ENCODE results near the gene SORCS2. TPM values are rescaled to one million over a fixed set of nuclear protein-coding genes. Genes with fewer than 3 reads are reported as not detected.

SORCS2 gene
- total RNA-seq, 5 donors from 2014 or later (not counting 1 experiment from before 2014, with no cell fraction given): 0.22 TPM; not detected in 4

DNA sequence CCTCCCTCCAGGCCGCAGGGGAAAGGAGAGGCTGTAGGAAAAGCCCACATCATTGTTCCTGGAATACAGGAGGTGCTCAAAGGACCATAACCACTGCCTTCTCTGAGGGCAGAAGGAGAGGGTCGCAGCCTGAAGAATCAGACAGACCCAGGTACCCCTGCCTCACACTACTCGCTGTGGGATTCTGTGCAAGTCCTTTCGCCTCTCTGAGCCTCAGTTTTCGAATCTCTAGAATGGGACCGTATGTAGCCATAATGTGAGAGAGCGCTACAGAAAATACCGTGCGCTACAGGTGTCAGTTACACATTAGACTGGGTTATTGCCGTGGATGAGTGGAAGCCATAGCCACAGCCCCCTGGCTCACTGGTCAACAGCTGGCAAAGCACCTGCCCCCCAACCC is 320.6 kb downstream of the SORCS2 start:
- WGBS (ENCODE audit: insufficient coverage): 87% methylated on average over 9 of the region's 10 CpGs
- H3K9me3 Mint-ChIP-seq: no peaks in the 10 kb centered on the region
- no peaks in the 10 kb centered on the region for H3K36me3 ChIP-seq (ENCODE audit: control insufficient read depth in 2 of 2, extremely low read depth in 1 of 2, insufficient read depth in 1 of 2, low read length in 1 of 2)
- ChIA-PET CTCF (no interaction called here), POLR2A (no interaction called here)
- H3K27me3 Mint-ChIP-seq: peaks cover 14 to 32% of the 10 kb centered on the region in 2 donors
- H3K4me1 ChIP-seq (ENCODE audit: control insufficient read depth in 1 of 2, extremely low read depth in 1 of 2, insufficient read depth in 2 of 2, low read length in 2 of 2): no peaks in the 10 kb centered on the region
- H3K36me3 Mint-ChIP-seq: no peaks in the 10 kb centered on the region
- peaks cover 2 to 56% of the 10 kb centered on the region in 2 experiments for H3K27me3 ChIP-seq (replicated peaks in 1 of 2; ENCODE audit: control insufficient read depth in 2 of 2, extremely low read depth in 1 of 2, insufficient read depth in 2 of 2, low read length in 1 of 2)
- H3K4me3 ChIP-seq (ENCODE audit: control insufficient read depth in 1 of 2, extremely low read depth in 1 of 2, low read length in 1 of 2): no peak overlapping the region
- no peak overlapping the region for H3K27ac ChIP-seq (ENCODE audit: low read length)
- H3K4me1 Mint-ChIP-seq: no peaks in the 10 kb centered on the region
- ATAC-seq (replicated peaks in 1 of 4) (no peak), DNase-seq (no peak)
- no peak overlapping the region for H3K27ac Mint-ChIP-seq
- no peak overlapping the region for H3K4me3 Mint-ChIP-seq
- no peaks in the 10 kb centered on the region for H3K9me3 ChIP-seq

DNA sequence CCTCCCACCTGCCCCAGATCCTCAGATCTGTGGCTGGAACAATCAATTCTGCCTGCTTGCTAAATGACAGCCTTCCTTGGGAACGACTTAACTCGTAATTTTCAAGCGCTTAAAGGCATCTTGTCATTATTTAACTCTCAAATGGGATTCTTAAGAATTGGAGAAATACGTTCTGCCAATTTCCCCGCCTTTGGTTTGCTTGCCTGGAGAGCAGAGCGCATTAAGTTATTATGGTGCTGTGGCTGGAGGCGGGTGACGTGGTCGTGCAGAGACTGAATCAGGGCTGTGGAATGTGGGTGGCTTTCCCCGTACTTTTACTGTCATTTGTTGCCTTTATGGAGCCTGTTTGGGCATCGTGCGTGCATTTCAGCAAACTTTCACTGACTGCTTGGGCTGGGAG is 321.3 kb downstream of the SORCS2 start:
- ChIA-PET CTCF (no interaction called here), POLR2A (no interaction called here)
- no peaks in the 10 kb centered on the region for H3K4me1 ChIP-seq (ENCODE audit: control insufficient read depth in 1 of 2, extremely low read depth in 1 of 2, insufficient read depth in 2 of 2, low read length in 2 of 2)
- no peak for ATAC-seq (replicated peaks in 1 of 4)
- peaks cover 0 to 55% of the 10 kb centered on the region in 2 experiments for H3K27me3 ChIP-seq (replicated peaks in 1 of 2; ENCODE audit: control insufficient read depth in 2 of 2, extremely low read depth in 1 of 2, insufficient read depth in 2 of 2, low read length in 1 of 2)
- Mint-ChIP-seq H3K27me3 (peaks cover 14 to 34% of the 10 kb centered on the region in 2 donors), H3K27ac (no peak overlapping the region), H3K36me3 (no peaks in the 10 kb centered on the region), H3K4me1 (no peaks in the 10 kb centered on the region), H3K9me3 (no peaks in the 10 kb centered on the region), H3K4me3 (no peak overlapping the region)
- DNase-seq: no peak
- no peaks in the 10 kb centered on the region for H3K9me3 ChIP-seq
- no peaks in the 10 kb centered on the region for H3K36me3 ChIP-seq (ENCODE audit: control insufficient read depth in 2 of 2, extremely low read depth in 1 of 2, insufficient read depth in 1 of 2, low read length in 1 of 2)
- 81% methylated on average over 9 of the region's 12 CpGs for WGBS (ENCODE audit: insufficient coverage)
- no peak overlapping the region for H3K27ac ChIP-seq (ENCODE audit: low read length)
- H3K4me3 ChIP-seq (ENCODE audit: control insufficient read depth in 1 of 2, extremely low read depth in 1 of 2, low read length in 1 of 2): no peak overlapping the region

DNA sequence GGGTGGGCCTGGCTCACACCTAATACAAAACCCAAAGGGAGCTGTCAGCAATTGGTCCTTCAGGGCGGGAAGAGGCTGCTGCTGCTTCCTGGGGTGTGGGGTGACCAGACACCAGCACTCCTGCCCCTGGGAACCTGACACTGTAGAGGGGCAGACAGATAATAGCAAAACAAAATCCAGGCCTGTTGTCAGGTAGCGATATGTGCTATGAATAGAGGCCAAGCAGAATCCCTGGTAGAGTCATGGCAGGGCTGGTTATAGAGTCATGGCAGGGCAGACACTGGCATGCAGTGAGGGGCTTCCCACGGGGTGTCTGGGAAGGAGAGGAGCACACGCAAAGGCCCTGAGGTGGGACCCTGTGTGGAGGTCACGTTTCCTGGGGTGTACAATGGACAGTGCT is 321.9 kb downstream of the SORCS2 start:
- ChIA-PET POLR2A (no interaction called here), CTCF (no interaction called here)
- Histone ChIP-seq H3K4me1 (ENCODE audit: control insufficient read depth in 1 of 2, extremely low read depth in 1 of 2, insufficient read depth in 2 of 2, low read length in 2 of 2) (no peaks in the 10 kb centered on the region), H3K27ac (ENCODE audit: low read length) (no peak overlapping the region), H3K4me3 (ENCODE audit: control insufficient read depth in 1 of 2, extremely low read depth in 1 of 2, low read length in 1 of 2) (no peak overlapping the region), H3K36me3 (ENCODE audit: control insufficient read depth in 2 of 2, extremely low read depth in 1 of 2, insufficient read depth in 1 of 2, low read length in 1 of 2) (no peaks in the 10 kb centered on the region), H3K9me3 (no peaks in the 10 kb centered on the region), H3K27me3 (replicated peaks in 1 of 2; ENCODE audit: control insufficient read depth in 2 of 2, extremely low read depth in 1 of 2, insufficient read depth in 2 of 2, low read length in 1 of 2) (peaks cover 0 to 56% of the 10 kb centered on the region in 2 experiments)
- no peak for ATAC-seq (replicated peaks in 1 of 4)
- H3K27me3 Mint-ChIP-seq: peaks cover 14 to 30% of the 10 kb centered on the region in 2 donors
- no peak overlapping the region for H3K27ac Mint-ChIP-seq
- no peaks in the 10 kb centered on the region for H3K36me3 Mint-ChIP-seq
- no peak overlapping the region for H3K4me3 Mint-ChIP-seq
- 74% methylated on average over 5 of the region's 5 CpGs for WGBS (ENCODE audit: insufficient coverage)
- DNase-seq: no peak
- no peaks in the 10 kb centered on the region for H3K9me3 Mint-ChIP-seq
- H3K4me1 Mint-ChIP-seq: no peaks in the 10 kb centered on the region

- peaks cover 14 to 33% of the 10 kb centered on the region in 2 donors for H3K27me3 Mint-ChIP-seq
- H3K27ac Mint-ChIP-seq: no peak overlapping the region
- H3K4me1 Mint-ChIP-seq: no peaks in the 10 kb centered on the region
- H3K36me3 Mint-ChIP-seq: no peaks in the 10 kb centered on the region
- 78% methylated on average over 2 of the region's 4 CpGs for WGBS (ENCODE audit: insufficient coverage)
- POLR2A ChIA-PET: no interaction called here
- CTCF ChIA-PET: no interaction called here
- ATAC-seq (replicated peaks in 1 of 4): no peak
- no peak for DNase-seq
- H3K9me3 ChIP-seq: no peaks in the 10 kb centered on the region
- no peaks in the 10 kb centered on the region for H3K36me3 ChIP-seq (ENCODE audit: control insufficient read depth in 2 of 2, extremely low read depth in 1 of 2, insufficient read depth in 1 of 2, low read length in 1 of 2)
- no peaks in the 10 kb centered on the region for H3K4me1 ChIP-seq (ENCODE audit: control insufficient read depth in 1 of 2, extremely low read depth in 1 of 2, insufficient read depth in 2 of 2, low read length in 2 of 2)
- H3K27ac ChIP-seq (ENCODE audit: low read length): no peak overlapping the region
- peaks cover 0 to 57% of the 10 kb centered on the region in 2 experiments for H3K27me3 ChIP-seq (replicated peaks in 1 of 2; ENCODE audit: control insufficient read depth in 2 of 2, extremely low read depth in 1 of 2, insufficient read depth in 2 of 2, low read length in 1 of 2)
- no peaks in the 10 kb centered on the region for H3K9me3 Mint-ChIP-seq
- H3K4me3 Mint-ChIP-seq: no peak overlapping the region
- H3K4me3 ChIP-seq (ENCODE audit: control insufficient read depth in 1 of 2, extremely low read depth in 1 of 2, low read length in 1 of 2): no peak overlapping the region
These were observed 322.5 kb downstream of the SORCS2 start for GRCh38 chr4:7514789-7515188.

DNA sequence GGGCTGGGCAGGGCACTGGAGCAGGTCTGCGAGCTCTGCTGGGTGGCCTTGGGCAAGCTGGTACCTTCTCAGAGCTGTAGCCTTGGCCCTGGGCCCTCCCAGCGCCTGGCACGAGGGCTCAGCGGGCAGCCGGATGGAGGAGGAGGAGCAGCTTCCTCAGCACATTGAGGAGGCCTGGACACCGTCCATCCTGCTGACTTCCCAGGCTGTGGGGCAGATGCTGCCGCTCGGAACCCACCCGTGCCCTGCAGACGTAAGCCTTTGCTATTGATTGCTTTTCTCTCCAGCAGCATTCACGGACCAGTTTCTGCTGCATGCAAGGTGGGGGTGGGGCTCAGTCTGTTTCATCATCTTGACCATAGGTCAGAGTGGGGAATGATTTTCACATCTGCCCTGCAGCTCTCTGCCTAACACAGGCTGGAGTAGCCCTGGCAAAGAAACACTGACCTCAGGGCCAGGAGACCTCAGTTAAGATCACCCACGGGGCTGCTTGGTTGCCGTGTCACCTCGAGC is 323.1 kb downstream of the SORCS2 start:
- Mint-ChIP-seq H3K27ac (no peak overlapping the region), H3K9me3 (no peaks in the 10 kb centered on the region), H3K4me1 (no peaks in the 10 kb centered on the region), H3K27me3 (peaks cover 14 to 38% of the 10 kb centered on the region in 2 donors), H3K4me3 (no peak overlapping the region), H3K36me3 (no peaks in the 10 kb centered on the region)
- H3K4me3 ChIP-seq (ENCODE audit: control insufficient read depth in 1 of 2, extremely low read depth in 1 of 2, low read length in 1 of 2): no peak overlapping the region
- H3K4me1 ChIP-seq (ENCODE audit: control insufficient read depth in 1 of 2, extremely low read depth in 1 of 2, insufficient read depth in 2 of 2, low read length in 2 of 2): no peaks in the 10 kb centered on the region
- no peak overlapping the region for H3K27ac ChIP-seq (ENCODE audit: low read length)
- 86% methylated on average over 12 of the region's 14 CpGs for WGBS (ENCODE audit: insufficient coverage)
- peaks cover 0 to 57% of the 10 kb centered on the region in 2 experiments for H3K27me3 ChIP-seq (replicated peaks in 1 of 2; ENCODE audit: control insufficient read depth in 2 of 2, extremely low read depth in 1 of 2, insufficient read depth in 2 of 2, low read length in 1 of 2)
- no peak for ATAC-seq (replicated peaks in 1 of 4)
- CTCF ChIA-PET: no interaction called here
- no peak for DNase-seq
- no peaks in the 10 kb centered on the region for H3K9me3 ChIP-seq
- no peaks in the 10 kb centered on the region for H3K36me3 ChIP-seq (ENCODE audit: control insufficient read depth in 2 of 2, extremely low read depth in 1 of 2, insufficient read depth in 1 of 2, low read length in 1 of 2)
- POLR2A ChIA-PET: no interaction called here

DNA sequence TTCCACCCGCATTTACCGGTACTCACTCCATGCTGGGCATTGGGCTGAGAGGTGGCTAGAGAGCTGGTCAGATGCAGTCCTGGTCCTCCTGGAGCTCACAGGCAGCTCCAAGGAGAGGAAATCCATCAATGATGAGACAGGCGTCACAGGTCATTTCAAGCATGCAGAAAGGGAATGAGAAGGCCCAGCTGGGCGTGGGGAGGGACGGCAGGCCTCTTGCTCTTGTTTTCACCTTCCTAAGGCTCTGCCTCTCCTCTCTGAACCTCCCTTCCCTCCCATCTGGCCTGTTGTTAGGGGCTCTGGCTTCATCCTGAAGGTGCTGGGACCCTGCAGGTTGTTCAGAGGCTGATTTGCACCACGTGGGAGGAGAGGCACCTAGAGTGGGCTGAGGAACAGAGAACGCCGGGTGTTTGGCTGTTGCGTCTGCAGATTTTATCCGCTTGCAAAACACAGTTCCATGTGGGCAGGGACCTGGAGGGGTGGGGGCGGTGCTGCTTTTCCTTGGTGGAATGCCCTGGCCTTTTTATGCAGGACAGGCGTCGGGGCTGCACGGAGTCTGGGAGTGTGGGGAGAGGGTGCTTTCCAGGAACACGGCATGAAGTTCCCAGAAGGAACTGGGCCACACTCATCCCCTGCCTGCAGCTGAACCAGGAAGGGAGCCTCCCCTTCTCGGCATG is 323.9 kb downstream of the SORCS2 start:
- H3K27ac Mint-ChIP-seq: no peak overlapping the region

More for the DNA sequence above, 323.9 kb downstream of the SORCS2 start:
- POLR2A ChIA-PET: no interaction called here
- CTCF ChIA-PET: no interaction called here
- H3K4me1 Mint-ChIP-seq: no peaks in the 10 kb centered on the region
- no peaks in the 10 kb centered on the region for H3K9me3 Mint-ChIP-seq
- peaks cover 7 to 40% of the 10 kb centered on the region in 2 donors for H3K27me3 Mint-ChIP-seq
- H3K27ac ChIP-seq (ENCODE audit: low read length): no peak overlapping the region
- peaks cover 0 to 60% of the 10 kb centered on the region in 2 experiments for H3K27me3 ChIP-seq (replicated peaks in 1 of 2; ENCODE audit: control insufficient read depth in 2 of 2, extremely low read depth in 1 of 2, insufficient read depth in 2 of 2, low read length in 1 of 2)
- ATAC-seq (replicated peaks in 1 of 4): no peak
- WGBS (ENCODE audit: insufficient coverage): 45% methylated on average over 12 of the region's 16 CpGs
- H3K4me3 Mint-ChIP-seq: no peak overlapping the region
- no peaks in the 10 kb centered on the region for H3K4me1 ChIP-seq (ENCODE audit: control insufficient read depth in 1 of 2, extremely low read depth in 1 of 2, insufficient read depth in 2 of 2, low read length in 2 of 2)
- H3K9me3 ChIP-seq: no peaks in the 10 kb centered on the region
- H3K4me3 ChIP-seq (ENCODE audit: control insufficient read depth in 1 of 2, extremely low read depth in 1 of 2, low read length in 1 of 2): no peak overlapping the region
- no peaks in the 10 kb centered on the region for H3K36me3 ChIP-seq (ENCODE audit: control insufficient read depth in 2 of 2, extremely low read depth in 1 of 2, insufficient read depth in 1 of 2, low read length in 1 of 2)
- DNase-seq: no peak
- H3K36me3 Mint-ChIP-seq: no peaks in the 10 kb centered on the region
